Fibroblast of skin of abdomen (primary cell): Measurements from ENCODE around the gene TMBIM4.
A peak's percentile ranks its signal among the peaks of the same experiment; 100 is the strongest.
"Not testable (repeated sequence)": the region's sequence is repeated elsewhere in the genome, so short reads cannot be mapped to it uniquely, and the experiment has no call there.

Source experiments
- DNase-seq: peaks from one replicate; pipeline ENCODE4 v3.0.0-alpha.2; 2013

Gene TMBIM4

DNA sequence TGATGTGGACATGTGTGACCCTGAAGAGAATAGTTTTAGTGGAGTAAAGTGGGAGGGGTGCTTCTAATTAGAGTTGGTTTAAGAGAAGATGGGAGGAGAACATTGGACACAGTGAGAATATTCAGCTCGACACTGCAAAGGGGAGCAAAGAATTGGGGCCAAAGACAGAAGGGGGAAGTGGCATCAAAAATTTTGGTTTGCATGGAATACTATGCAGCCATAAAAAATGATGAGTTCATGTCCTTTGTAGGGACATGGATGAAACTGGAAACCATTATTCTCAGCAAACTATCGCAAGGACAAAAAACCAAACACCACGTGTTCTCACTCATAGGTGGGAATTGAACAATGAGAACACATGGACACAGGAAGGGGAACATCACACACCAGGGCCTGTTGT, 15.0 kb upstream of the TMBIM4 start:
- not testable (repeated sequence) for DNase-seq

DNA sequence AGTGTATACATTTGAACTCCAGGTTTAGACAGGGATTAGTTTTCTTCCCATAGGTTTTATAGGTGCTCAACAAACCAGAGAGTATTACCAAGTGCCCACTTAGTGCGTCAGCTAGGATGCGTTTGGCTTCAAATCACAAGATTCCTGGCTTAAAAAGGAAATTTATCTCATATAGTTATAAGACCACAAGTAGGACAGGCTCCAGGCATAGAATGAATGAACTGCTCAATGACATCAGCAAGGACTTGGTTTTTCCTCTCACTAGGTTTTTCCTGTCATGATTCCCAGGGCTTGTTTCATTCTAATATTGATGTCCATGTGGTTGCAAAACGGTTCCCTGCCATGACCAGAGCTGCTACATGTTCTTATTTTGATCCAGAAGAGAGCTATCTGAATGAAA, 13.2 kb upstream of the TMBIM4 start:
- DNase-seq = no peak

DNA sequence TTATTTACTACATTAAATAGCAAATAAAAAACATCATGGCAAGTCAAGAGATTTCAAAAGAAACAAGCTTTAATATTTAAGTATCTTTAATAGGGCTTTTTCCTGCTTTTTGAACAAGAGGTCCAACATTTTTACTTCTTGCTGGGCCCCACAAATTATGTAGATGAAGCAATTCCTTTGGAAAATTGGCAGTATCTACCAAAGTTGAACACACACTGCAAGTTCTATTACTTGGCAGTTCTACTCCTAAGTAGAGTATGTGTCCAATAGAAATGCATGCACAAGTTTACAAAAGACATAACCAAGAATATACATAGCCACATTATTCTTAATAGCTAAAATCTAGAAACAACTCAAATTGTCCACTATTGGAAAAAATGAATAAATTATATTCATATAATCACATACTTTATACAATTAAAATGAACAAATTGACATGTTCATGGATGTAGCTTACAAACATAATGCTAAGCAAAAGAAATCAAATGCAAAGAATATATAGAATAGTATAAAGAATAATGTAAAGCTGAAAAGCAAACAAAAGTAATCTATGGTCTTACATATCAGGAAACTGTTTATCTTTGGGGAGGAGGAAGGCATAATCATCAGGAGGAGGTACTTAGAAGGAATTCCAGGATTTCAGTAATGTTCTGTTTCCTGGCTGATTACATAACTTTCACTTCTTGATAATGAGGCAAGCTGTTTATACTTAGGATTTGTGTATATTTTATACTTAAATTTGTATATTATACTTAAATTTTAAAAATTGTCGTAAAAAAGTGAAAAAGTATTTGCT, 6.5 kb upstream of the TMBIM4 start:
- no peak for DNase-seq

DNA sequence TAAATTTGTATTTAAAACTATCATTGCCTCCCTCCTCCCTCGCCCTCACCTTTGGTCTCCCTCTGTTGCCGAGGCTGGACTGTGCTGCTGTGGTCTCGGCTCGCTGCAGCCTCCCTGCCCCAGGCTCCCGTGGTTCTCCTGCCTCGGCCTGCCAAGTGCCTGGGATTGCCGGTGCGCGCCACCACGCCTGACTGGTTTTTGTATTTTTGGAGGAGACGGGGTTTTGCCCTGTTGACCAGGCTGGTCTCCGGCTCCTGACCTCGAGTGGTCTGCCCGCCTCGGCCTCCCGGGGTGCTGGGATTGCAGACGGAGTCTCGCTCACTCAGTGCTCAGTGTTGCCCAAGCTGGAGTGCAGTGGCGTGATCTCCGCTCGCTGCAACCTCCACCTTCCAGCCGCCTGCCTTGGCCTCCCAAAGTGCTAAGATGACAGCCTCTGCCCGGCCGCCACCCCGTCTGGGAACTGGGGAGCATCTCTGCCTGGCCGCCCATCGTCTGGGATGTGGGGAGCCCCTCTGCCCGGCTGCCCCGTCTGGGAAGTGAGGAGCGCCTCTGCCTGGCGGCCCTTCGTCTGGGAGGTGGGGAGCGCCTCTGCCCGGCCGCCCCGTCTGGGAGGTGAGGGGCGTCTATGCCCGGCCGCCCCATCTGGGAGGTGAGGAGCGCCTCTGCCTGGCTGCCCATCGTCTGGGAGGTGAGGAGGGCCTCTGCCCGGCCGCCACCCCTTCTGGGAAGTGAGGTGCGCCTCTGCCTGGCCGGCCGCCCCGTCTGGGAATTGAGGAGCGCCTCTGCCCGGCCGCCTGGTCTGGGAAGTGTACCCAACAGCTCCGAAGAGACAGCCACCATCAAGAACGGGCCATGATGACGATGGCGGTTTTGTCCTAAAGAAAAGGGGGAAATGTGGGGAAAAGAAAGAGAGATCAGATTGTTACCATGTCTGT, 4.9 kb upstream of the TMBIM4 start:
- not testable (repeated sequence) for DNase-seq

DNA sequence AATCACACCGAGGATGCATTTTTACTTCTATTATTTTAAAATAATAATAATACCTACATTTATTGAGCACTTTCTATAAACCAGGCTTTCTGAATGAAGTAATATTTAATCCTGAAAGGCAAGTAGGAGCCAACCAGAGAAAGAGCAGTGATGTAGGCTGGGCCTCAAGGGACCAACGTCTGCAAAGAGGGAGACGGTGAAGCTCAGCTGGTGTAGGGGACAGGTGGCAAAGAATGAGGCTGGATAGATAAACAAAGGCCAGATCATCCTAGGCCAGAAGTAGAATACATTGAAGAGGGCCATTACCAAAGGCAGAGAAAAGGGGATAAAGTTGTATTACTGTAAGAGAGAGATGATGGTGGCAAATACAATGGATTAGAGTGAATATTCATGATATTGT, 810 bp upstream of the TMBIM4 start:
- DNase-seq = no peak

DNA sequence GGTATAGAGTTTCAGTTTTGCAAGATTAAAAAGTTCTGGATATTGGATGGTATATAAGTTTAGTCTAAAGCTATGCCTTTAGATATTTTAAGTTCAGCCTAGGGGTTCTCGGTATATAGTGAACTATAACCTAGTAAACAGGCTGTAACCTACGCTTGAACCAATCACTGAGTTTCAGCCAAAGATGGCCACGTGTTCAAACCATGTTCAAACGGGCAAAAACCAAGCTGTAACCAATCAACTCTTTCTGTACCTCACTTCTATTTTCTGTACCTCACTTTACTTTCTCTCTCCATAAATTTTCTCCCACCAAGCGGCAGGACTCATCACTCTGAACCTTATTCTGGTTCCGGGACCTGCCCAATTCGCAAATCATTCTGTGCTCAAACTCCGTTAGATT, 1.4 kb downstream of the TMBIM4 start:
- DNase-seq = no peak

DNA sequence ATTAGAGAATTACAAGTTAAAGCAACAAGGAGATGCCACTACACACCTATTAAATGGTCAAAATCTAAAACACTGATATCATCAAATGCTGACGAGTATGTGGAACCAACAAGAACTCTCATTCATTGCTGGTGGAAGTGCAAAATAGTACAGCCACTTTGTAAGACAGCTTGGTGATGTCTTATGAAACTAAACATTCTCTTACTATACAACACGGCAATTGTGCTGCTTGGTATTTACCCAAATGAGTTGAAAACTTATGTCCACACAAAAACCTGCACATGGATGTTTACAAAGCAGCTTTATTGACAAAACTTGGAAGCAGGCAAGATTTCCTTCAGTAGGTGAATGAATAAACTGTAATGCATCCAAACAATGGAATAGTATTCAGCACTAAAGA, 3.2 kb downstream of the TMBIM4 start:
- DNase-seq = no peak

DNA sequence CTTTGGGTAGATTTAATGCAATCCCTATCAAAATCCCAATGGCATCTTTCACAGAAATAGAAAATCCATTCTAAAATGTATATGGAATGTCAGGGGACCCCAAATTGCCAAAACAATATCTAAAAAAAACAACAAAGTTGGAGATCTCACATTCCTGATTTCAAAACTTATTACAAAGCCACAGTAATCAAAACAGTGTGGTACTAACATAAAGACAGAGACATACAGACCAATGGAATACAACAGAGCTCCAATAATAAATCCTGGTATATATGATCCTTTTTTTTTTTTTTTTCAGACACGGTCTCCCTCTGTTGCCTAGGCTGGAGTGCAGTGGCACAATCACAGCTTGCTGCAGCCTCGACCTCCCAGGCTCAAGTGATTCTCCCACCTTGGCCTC, 4.7 kb downstream of the TMBIM4 start:
- no peak for DNase-seq

DNA sequence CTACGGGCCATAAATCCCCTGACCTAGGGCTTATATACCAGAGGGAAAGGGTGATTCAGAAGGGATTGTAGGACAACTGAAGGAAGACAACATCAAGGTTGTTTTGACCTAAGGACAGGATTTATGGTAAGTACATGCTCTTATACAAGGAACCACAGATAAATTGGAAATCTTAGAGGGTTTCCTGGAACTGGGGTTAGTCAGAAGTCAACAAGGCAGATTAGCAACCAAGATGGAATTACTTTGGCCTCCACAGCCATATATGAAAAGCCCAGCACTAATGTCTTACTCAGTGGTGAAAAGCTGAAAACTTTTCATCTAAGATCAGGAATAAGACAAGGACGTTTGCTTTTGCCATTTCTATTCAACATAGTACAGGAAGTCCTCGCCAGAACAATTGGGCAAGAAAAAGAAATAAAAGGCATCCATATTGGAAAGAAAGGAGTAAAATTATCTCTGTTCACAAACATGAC, 5.4 kb downstream of the TMBIM4 start:
- DNase-seq = peak; percentile 20

DNA sequence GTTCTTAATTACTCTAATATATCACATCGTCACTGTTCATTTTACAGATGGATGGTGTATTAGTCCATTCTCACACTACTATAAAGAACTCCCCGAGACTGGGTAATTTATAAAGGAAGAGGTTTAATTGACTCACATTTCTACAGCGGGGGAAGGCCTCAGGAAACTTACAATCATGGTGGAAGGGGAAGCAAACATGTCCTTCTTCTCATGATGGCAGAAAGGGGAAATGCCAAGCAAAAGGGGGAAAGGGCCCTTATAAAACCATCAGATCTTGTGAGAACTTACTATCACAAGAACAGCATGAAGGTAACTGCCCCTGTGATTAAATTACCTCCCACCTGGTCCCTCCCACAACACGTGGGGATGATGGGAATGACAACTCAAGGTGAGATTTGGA, 6.5 kb downstream of the TMBIM4 start:
- no peak for DNase-seq

DNA sequence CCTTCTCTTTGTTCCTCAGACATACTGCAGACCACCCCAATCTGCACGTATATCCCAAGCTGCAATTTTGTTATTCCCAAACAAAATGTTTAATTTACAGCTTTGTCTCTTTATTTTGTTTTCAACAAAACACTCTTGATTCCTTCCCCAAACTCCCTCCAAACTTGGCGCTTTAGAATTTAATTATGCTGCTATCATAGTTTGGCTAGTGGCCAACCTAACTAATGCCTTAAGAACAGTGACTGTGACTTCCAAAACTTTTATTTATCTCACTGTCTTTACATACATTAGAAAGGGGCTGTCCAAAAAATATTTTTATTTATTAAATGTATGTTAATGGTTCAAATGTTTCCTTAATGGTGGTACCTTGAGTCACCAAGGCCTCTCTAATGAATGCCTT, 7.1 kb downstream of the TMBIM4 start:
- no peak for DNase-seq

DNA sequence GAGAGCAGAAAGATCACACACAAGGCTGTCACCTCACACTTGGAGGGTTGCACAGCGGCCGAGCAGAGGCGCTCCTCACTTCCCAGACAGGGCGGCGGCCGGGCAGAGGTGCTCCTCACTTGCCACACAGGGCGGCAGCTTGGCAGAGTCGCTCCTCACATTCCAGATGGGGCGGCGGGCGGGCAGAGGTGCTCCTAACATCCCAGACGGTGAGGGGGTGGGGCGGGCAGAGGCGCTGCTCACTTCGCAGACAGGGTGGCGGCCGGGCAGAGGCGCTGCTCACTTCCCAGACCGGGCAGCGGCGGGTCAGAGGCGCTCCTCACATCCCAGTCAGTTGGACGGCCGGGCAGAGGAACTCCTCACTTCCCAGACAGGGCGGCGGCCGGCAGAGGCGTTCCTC, 9.1 kb downstream of the TMBIM4 start:
- no peak for DNase-seq

DNA sequence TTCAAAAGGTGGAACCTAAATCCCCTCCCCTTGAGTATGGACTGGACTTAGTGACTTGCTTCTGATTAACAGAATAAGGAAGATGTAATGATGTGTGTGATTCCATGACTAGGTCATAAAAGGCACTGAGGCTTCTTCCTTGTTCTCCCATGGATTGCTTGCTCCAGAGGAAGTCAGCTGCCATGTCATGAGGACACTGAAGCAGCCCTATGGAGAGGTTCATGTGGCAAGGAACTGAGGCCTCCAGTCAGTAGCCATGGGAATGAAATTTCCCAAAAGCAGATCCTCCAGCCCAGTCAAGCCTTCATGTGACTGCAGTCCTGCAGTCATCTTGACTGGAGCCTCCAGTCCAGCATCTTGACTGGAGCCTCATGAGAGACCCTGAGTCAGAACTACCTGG, 10.7 kb downstream of the TMBIM4 start:
- no peak for DNase-seq

DNA sequence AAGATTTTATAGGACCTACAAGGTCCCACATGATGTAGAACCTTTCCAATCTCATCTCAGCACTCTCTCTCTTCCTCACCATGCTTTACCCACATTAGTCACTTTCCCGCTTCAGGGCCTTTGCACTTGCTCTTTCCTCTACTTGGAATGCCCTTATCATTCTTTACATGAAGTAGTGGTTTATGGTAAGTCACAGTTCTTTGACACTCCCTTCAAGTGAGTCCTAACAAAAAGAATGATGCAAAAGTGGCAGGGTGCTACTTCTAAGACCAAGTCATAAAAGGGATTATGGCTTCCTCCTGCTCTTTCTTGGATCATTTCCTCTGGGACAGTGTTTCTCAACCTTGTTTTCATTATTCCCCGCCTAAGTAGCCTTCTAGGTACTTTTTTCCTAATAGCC, 13.1 kb downstream of the TMBIM4 start:
- DNase-seq = no peak

DNA sequence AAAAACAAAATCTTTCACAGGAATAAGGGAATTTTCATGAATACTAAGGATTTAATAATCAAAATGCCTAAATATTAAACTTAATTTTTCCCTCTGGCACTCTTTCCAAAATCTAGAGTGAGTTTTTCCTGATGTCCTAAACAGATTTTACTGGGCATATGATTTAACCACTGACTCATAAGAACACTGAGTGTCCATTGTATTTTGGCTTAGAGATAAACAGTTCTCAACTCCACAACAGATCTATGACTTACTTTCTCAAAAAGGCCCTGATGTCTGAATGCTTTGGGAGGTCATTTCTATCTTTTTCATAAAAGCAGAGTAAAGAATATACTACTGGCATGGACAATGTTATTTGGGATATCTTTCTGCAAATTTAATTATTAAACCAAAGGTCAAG, 15.0 kb downstream of the TMBIM4 start:
- no peak for DNase-seq

DNA sequence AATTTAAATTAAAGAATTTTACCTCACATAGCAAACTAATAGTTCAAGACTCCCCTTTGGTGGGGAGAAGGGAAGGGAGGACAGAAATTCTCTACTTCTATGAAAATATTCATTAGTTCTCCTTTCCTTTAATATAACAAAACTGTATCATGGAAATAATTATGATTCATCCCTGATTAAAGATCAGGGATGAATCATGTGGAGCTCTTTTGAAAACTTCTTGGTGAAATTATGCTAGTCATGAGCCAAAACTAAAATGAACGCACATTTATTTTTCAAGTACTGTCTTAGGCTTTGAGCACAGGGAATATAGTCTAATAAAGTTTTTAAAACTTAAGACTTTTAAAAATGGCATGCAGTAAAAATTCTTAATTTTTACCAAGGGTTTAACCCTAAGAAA, 17.1 kb downstream of the TMBIM4 start:
- DNase-seq = peak; percentile 36

DNA sequence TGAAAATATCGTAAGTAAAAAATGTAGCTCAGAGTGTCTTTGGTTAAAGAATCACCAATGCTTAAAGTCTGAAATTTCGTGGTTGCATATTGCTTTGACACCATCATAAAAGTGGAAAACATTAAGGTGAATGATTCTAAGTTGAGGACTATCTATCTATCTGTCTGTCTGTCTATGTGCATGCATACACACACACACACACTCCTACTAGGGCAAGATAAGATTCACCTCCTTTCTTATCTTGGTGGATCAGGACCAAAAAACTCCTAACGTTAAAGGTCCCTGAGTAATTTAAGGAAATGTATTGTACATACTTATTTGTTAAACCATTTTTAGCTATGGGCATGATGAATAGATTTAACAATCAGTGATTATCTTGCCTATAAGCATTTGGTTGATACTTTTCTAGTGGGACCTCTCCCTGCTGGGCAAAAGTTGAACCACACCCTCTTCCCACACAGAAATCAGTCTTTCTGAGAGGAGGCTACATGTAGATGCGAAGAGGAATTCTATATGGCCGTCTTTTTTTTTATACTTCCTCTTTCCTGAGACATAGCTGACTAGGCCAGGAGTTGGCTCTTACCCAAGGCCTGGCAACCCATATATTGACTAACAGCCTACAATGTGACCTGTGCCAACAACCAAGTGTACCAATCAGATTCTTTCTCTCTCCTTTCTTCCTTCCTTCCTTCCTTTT, 19.9 kb downstream of the TMBIM4 start:
- DNase-seq = no peak

DNA sequence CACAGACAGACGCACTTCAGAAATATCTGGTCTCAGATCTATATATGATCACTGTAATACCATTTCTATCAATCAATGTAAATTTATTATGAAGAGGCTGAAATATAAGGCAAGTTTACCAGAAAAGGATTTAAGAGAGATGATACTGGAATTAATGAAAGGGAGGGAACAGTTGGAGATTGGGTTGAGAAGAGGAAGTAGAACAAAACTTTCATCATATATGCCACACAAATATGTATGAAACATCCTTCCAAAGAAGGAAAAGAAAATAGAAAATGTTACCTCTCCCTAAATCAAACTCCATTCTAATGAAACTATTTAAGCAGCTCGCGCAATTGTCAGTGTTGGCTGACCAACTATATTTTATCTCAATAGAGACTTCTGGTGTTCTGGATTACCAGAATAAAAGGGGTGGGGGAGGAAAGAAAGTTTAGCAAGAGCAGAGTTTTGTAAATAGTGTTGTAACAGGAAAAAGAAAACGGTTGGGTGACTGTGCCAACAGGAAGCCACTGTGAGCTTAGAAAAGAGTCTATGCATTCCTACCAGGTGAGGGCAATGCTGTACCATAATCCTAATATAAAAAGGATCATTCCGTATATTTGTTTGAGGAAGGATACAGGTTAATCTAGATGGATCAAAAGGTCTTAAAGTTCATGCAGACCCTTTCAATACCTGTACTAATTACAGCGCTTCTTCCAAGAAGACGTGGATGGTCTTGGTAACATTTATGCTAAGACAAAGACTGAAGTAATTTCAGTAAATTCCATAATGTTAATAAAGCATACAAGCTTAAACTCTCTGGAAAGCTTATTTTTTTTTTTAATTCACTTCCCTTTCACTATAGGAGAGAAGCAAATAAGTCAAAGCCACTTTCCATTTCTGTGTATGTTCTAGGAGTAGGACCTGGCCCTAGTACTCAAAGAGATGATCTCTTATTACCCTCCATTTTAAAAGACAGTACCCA, 24.7 kb downstream of the TMBIM4 start:
- DNase-seq = peak; percentile 64

DNA sequence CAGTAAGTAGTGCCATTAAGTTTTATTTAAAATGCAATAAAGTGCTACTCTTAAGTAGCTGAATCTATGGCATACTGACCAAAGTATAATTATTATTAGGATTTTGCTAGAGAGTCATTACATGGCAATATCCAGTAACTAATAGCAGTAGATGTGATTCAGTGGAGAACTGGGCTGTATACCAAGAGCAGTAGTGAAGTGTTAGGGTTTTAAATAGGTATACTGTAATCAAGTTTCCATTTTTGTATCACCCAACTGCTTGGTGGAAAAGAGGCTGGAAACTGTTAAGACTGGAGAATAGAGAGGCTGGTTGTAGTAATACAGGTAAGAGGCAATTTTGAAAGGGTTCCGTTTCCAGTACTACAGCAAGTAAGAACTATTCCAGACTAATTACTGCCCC, 25.9 kb downstream of the TMBIM4 start:
- DNase-seq = no peak

DNA sequence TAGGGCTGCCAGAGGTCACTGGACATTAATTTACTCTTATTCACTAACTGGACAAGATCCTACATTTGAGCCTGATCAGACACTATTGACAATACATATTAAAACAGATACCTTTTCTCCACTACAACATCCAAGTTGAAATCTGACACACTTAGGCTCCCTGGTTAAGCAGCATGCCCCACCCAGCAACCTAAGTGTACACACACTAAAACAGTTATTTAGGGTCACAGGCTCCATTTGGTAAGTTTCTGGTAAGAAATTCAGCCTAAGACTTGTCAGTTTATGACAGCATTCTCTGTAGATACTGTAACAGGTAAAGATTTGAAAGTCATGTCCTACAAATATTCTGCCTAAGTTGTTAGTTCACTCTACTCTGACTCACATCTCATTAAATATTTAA, 27.0 kb downstream of the TMBIM4 start:
- no peak for DNase-seq

DNA sequence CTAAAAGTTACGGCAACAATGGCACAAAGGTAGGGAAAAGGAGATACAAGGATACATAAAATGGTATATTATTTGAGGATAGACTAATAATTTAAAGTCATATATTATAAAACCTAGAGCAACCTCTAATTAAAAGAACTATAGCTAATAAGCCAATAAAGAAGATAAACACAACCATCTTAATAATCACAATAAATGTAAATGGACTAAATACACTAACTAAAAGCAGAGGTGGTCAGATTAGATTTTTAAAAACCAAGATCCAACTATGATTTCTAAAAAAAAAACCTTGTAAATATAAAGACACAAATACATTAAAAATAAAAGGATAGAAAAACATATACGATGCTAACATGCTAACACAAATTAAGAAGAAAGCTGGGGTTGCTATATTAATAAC, 28.5 kb downstream of the TMBIM4 start:
- DNase-seq = no peak

DNA sequence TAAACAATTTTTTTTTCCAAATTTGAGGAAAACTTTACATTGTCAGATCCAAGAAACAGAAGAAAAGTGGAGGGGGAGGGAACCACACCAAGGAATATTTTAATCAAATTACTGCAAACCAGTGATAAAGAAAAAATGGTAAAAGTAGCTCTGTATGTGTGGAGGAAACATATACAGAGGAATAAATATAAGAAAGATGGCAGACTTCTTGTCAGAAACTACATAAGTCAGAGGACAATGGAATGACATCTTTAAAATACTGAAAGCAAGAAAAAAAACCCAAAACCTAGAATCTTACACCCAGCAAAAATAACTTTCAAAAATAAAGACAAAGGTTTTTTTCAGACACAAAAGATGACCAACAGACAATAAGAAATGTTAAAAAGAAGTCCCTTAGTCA, 29.1 kb downstream of the TMBIM4 start:
- DNase-seq = no peak
